GM13977 (cell line): ENCODE data around the gene ACTMAP.

Source experiments
- DNase-seq: peaks from one replicate; pipeline ENCODE4 v3.0.0; 2012; ENCODE audit warnings: low spot score
- CTCF ChIP-seq: IDR thresholded peaks from 2 replicates; pipeline ENCODE4 v1.5.1; 2012; ENCODE audit warnings: mild to moderate bottlenecking, control low read depth; ENCODE audit not compliant: insufficient read depth; ENCODE audit errors: extremely low read depth, missing control alignments
- in situ Hi-C: fragments of 300-500 bp; cut with MboI; formaldehyde crosslinking; loops from one replicate; pipeline ENCODE4 v1.12.0; 2022; ENCODE audit warnings: low sequenced_read_pairs, low pct_unique_long_range_greater_than_20kb, mixed read lengths, inconsistent platforms; ENCODE audit not compliant: unreplicated experiment

The ACTMAP gene

DNA sequence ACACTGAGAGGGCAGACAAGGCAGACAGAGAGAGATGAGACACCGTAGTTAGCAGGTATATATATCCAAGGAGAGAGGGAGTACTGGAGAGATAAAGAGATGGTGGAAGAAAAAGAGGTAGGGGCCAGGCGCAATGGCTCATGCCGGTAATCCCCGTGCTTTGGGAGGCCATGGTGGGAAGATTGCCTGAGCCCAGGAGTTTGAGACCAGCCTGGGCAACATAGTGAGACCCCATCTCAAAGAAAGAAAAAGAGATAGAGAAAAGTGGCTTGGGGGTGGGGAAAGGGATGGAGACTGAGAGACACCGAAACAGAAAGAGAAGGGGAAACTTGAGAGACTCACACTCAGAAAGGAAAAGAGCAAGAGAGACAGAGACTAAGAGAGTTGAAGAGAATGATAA, 30.3 kb upstream of the ACTMAP start:
- no peak for DNase-seq
- no peak for TF ChIP-seq CTCF
- in situ Hi-C loops, result no loop called here

DNA sequence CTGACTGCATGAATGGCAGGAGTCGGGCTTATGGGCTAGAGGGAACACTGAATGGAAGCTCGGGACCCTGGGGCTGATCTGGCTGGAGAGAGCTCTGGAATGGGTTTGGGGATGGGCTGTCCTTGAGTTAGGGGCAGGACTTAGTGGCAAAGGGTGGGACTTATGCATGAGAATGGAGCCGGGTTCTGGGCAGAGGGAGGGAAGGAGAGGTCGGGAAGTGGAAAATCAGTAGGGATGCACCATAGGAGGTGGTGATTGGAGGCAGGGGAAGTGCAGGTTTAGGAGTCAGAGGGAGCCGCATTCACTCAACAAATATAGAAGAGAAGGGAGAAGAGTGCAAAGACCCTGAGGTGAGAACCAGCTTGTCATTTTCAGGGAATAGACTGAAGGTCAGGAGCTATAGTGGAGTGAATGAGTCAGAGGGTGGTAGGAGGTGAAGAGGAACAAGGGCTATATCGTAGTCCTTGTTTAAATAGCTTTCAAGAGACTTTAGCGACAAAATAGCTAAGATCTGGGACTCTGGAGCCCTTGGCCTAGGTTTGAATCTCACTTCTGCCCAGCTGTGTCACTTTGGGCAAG, 28.5 kb upstream of the ACTMAP start:
- DNase-seq, result no peak
- in situ Hi-C loops, result no loop called here
- TF ChIP-seq CTCF, result no peak

DNA sequence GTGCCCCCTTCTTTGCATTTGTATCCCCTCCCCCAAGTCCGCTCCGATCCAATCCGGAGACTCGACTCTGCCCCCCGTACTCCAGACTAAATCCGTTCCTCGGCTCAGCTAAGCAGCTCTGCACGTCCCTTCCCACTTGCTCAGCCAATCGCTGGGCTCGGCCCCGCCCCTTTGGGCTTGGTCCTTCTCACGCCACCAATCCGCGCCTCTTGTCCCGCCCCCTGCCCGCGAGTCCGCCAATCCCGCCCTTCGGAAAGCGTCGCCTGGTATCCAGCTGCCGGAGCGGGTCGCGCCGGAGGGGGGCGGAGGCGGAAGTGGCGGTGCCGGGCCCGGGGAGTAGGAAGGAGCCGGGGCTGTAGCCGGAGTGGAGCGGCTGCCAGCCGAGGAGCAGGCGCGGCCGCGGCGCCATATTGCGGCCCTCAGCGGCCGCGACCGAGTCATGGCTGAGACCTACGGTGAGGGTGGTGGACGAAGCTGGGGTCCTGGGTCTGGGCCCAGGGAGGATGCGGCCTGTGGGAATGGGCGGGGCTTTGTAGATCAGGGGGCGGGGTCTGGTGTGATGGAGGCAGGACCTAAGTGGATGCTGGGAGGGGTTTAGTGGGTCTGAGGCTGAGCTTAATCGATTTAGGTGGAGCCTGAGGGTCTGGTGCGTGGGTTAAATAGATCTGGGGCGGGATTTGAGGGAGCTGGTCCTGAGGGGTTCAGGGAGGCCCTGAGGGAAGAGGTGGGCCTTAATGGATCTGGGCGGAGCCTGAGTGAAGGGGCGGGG, 27.8 kb upstream of the ACTMAP start, which contains the start of gene RAB4B:
Gene RAB4B, plus strand, starts transcription at position 311 of the 769 bp plus-strand sequence. Its CDS starts 129 bp downstream, at position 440.
- TF ChIP-seq CTCF, result no peak
- in situ Hi-C loops, result no loop called here
- DNase-seq, result peak; percentile 95

DNA sequence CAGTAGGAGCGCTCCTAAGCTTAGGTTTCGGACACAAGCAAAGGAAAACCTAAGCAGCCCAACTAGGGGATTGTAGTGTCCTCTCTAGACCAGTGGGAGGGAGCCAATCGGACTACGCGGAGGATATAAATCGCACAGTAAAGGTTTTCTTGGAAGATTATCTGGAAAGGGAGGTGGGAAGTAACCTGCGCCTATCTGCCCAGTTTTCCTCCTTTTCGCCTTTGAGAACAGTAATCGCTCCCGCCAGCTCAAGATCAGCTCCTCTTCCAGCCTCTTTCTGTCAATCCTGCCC, 27.3 kb upstream of the ACTMAP start:
- no peak for TF ChIP-seq CTCF
- no peak for DNase-seq
- in situ Hi-C loops, result no loop called here

- peak; percentile 88 for DNase-seq
- no peak for TF ChIP-seq CTCF
- in situ Hi-C loops, result no loop called here
Observed at GRCh38 chr19:40776932-40777644, 26.8 kb upstream of the ACTMAP start.

GRCh38 chr19:40776364-40776763, 26.1 kb upstream of the ACTMAP start:
- TF ChIP-seq CTCF, result no peak
- no peak for DNase-seq
- in situ Hi-C loops, result no loop called here
